DLD1 (cell line): ENCODE data around the gene FOXL2.

ENCODE experiments used
- in situ Hi-C: cut with HindIII; loops from 2 replicates; pipeline ENCODE4 v1.10.0; 2017; ENCODE audit warnings: low sequenced_read_pairs

Gene FOXL2

GRCh38 chr3:138933068-138933668, 13.8 kb downstream of the FOXL2 start:
- in situ Hi-C loops: no loop called here

- in situ Hi-C loops: no loop called here
Measured at GRCh38 chr3:138928727-138929372, 18.1 kb downstream of the FOXL2 start.

DNA sequence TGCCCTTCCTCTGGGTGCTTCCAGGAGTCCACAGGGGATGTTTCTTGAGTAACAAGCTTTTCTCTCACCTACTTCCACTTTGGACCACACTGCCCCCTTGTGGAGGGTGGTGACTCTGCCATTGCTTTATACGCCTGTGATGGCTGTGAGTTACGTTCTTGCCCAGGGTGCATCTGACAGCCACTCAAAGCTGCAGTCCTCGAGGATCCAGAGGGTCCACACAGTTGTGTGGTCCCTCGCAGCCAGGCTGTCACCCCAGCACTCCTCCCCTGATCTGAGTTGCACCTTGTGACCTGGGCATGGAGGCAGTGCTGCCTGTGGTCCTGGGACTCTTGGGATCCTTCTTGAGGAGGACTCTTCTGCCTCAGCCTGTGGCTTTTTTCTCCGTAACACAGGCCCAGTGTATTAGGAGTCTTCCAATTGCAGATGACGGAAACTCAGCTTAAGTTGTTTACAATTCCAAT, 23.4 kb downstream of the FOXL2 start:
- in situ Hi-C loops: loop anchor here (25.0 kb wide), 2 partner anchors 111 to 461 kb away; no protein-coding TSS in a partner anchor

DNA sequence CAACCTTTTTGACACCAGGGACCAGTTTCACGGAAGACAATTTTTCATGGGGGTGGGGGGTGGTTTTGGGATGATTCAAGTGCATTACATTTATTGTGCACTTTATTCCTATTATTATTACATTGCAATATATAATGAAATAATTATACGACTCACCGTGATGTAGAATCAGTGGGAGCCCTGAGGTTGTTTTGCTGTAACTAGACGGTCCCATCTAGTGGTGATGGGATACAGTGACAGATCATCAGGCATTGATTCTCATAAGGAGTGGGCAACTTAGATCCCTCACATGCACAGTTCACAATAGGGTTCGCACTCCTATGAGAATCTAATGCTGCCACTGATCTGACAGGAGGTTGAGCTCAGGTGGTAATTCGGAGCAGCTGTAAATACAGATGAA, 24.5 kb downstream of the FOXL2 start:
- in situ Hi-C loops: loop anchor here (25.0 kb wide), 2 partner anchors 110 to 460 kb away; no protein-coding TSS in a partner anchor

DNA sequence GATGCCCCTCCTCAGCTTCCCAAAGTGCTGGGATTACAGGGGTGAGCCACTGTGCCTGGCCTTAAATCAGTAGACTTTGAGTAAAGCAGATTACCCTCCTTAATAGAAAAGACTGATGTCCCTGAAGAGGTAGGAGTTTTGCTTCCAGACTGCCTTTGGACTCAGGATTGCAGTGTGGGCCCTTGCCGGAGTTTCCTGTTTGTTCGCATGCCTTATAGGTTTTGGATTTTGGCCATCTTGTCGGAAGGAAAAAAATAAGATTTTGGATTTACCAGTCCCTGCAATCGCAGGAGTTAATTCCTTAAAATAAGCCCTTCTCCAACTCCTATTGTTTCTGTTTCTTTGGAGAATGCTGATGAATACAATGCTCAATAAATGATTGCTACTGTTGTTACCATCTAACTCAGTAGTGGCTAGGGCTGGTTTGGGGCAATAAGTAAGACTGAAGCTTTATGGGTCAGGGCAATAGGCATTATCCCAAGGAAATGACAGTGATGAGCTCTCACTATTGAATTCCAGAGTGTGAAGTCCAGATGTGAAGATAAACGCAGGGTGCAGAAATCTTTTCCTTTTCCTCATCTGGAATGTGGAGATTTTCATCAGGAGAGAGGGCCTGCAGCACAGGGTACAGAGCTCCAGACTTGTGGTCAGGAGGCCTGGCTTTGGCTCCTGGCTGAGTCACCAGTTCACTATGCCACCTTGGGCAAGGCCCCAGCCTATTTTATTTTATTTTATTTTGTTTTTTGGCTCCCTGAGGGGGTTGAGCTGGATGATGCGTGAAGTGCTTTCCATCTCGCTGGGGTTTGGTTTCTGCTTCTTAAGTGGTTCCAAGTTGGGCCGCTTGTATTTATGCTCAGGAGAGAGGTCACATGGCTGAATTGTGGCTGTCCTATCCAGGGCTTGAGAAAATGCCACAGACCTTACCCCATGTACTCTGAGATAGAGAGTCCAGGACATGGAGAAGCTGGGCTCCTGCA, 25.3 kb downstream of the FOXL2 start:
- in situ Hi-C loops: loop anchor here (25.0 kb wide), 2 partner anchors 109 to 459 kb away; no protein-coding TSS in a partner anchor

DNA sequence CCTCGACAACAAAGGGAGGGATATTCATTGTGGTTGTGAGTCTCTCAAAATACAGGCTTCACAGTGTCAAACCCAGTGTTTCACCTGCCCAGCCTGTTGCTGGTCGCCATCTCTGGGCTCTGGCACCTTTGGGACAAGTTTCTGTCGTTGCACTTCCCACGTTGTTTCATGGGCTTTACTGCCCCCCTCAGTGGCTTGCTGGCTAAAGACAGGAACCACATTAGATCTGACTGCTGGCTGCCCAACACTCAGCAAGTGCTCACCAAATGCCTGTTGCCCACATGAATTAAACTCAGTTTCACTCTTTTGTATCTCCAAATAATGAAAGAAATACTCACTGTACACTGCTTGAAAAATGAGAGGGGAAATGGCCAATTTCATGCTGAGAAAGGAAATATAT, 27.6 kb downstream of the FOXL2 start:
- in situ Hi-C loops: loop anchor here (25.0 kb wide), 2 partner anchors 107 to 457 kb away; no protein-coding TSS in a partner anchor

DNA sequence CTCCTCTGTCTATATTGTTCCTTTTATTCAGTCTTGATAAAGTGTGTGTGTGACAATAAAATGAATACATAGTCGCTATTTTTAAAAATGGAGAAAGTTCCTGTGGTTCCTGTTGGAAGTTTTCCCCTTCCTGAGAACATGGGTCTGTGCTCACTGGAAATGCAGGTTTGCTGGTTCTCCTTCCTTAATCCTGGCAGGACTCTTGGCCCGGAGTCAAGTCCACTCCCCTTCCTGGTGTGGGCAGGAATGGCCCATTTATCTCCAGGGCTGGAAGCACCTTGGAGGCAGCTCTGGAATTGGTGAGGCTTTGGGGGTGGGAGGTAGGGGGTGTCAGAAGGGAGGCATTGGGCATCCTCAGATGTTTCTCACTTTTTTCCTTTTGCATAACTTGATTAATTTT, 30.1 kb downstream of the FOXL2 start:
- in situ Hi-C loops: loop anchor here (25.0 kb wide), 2 partner anchors 105 to 455 kb away; no protein-coding TSS in a partner anchor

DNA sequence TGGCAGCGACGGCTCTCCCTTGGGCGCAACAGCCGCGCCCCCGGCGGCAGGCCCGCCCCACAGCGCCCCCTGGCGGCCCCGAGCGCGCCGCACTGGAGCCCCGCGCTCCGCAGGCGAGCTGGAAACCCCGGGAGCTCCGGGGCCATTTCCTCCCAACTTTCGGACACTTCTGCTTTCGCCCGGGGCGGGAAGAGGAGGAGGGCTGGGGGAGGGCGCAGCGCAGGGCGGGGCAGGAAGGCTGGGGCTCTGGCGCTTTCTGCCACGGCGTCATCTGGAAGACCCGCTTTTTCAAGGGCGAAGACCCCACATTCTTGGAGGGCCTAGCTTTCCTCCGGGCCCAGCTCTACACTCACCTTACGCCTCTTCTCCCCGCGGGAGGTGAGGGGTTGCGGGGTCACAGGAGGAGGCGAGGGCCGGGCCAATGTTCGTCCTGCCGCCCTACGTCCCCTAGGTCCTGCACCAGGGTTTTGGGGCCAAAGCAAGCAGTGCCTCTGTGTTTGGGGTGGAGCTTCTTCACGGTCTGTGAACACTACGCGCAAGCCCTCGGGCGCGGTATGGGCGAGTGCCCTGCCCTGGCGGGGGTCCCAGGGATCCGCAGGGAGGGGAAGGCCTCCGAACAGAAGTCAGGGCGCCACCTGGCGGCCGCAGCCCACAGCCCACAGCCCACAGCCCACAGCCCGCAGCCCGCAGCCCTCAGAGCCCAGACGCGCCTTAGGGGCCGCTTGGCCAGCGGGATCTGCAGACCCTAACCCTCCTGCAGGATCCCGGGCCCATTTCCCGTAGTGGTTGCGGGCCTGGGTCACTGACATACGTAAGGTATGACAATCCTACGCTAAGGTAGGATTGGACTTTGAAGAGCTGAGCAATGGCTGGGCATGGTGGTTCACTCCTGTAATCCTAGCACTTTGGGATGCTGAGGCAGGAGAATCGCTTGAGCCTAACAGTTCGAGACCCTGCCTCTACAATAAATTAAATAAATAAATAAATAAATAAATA, 31.1 kb downstream of the FOXL2 start:
- in situ Hi-C loops: loop anchor here (25.0 kb wide), 2 partner anchors 104 to 454 kb away; no protein-coding TSS in a partner anchor

DNA sequence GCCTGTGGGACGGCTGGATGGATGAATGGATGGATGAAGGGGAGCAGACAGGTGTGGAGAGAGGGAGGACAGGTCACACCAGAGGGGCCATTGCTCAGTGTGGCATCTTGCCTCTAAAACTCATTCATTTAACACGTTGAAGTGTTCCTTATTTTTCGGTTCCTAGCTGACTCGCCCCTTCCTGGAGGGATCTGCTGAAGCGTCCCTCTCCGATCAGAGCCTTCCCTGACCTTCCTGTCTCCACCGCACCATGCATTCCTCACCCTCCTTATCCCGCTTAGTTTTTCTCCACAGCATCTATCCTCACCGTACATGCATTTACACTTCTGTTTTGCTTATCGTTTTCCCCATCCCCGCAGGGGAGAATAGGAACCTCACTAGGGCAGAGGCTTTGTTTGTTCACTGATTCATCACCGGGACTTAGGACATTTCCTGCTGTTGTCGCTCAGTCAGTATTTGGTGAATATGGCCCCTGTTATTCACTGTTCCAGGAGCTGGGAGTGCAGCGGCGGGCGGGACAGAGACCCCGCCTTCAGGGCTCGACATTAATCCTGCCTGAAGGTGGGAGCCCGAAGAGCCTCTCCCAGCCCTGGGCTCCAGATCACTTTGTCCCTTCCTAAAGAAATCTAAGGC, 32.0 kb downstream of the FOXL2 start:
- in situ Hi-C loops: loop anchor here (25.0 kb wide), 2 partner anchors 103 to 453 kb away; no protein-coding TSS in a partner anchor

- in situ Hi-C loops: loop anchor here (25.0 kb wide), 2 partner anchors 101 to 451 kb away; no protein-coding TSS in a partner anchor
Measured at GRCh38 chr3:138913766-138914165, 33.2 kb downstream of the FOXL2 start.

DNA sequence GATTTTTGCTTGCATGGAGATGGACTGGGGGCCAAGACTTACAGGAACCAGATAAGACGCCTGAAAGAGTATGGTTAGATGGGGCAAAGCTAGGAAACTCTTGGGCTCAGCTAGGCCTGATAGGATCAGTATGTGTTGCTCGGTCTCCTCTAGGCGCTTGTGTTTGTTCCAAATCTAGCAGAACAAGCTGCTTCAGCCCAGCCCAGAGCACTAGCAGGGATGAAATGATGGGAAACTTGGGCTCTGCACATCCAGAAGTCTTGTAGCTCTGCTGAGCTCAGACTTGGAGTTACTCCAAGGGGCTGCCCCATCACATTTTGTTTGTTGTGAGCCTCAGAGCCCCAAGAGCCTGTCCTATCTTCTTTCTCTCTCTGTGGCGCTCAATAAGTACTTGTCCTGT, 34.7 kb downstream of the FOXL2 start:
- in situ Hi-C loops: loop anchor here (25.0 kb wide), 2 partner anchors 100 to 450 kb away; no protein-coding TSS in a partner anchor

DNA sequence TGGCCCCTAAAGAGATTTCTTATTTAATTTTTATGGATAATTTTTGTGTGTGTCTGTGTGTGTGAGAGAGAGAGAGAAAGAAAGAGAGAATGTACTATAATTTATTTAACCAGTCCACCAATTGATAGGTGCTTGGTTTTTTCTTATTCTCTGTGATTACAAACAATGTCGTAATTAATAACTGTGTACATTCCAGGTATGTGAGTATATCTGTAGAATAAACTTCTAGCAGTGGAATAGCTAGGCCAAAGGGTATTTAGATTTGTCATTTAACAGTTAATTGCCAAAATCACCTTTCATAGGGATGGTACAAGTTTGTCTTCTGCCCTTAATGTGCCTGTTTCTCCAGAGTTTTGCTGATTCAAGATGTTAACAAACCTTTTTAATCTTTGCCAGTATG, 35.3 kb downstream of the FOXL2 start:
- in situ Hi-C loops: loop anchor here (25.0 kb wide), 2 partner anchors 99 to 449 kb away; no protein-coding TSS in a partner anchor

GRCh38 chr3:138909904-138910303, 37.0 kb downstream of the FOXL2 start:
- in situ Hi-C loops: loop anchor here (25.0 kb wide), 2 partner anchors 98 to 448 kb away; no protein-coding TSS in a partner anchor

DNA sequence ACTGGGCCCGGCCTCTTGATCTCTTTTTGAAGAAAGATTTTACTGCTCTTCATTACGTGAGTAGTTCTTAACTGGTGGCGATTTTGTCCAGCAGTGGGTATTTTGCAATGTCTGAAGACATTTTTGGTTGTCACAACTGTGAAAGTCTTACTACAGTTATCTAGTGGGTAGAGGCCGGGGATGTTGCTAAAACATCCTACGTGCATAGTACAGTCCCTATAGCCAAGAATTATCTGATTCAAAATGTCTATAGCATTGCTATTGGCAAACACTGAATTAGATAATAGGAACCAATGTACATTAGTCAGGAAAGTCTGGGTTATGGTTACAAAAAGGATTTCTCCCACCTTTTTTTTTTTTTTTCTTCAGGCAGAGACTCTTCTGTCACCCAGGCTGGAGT, 38.1 kb downstream of the FOXL2 start:
- in situ Hi-C loops: loop anchor here (25.0 kb wide), 2 partner anchors 97 to 447 kb away; no protein-coding TSS in a partner anchor

GRCh38 chr3:138907539-138907938, 39.4 kb downstream of the FOXL2 start:
- in situ Hi-C loops: loop anchor here (25.0 kb wide), 2 partner anchors 95 to 445 kb away; no protein-coding TSS in a partner anchor

- in situ Hi-C loops: loop anchor here (25.0 kb wide), 2 partner anchors 90 to 440 kb away; no protein-coding TSS in a partner anchor
Measured at GRCh38 chr3:138902171-138902570, 44.8 kb downstream of the FOXL2 start.

DNA sequence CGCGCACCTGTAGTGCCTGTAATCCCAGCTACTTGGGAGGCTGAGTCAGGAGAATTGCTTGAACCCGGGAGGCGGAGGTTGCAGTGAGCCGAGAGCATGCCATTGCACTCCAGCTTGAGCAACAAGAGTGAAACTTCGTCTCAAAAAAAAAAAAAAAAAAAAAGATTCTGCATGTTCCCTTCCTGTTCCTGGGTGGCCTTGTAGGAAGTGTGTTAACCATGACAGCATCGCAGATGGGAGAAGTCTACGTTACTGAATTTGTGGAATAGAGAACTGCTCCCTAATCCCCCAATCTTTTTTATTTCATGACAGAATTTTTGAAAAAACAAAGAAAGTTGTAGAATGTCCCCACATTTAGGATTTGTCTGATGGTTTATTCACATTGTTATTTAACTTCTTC, 45.4 kb downstream of the FOXL2 start:
- in situ Hi-C loops: loop anchor here (25.0 kb wide), 2 partner anchors 89 to 439 kb away; no protein-coding TSS in a partner anchor

DNA sequence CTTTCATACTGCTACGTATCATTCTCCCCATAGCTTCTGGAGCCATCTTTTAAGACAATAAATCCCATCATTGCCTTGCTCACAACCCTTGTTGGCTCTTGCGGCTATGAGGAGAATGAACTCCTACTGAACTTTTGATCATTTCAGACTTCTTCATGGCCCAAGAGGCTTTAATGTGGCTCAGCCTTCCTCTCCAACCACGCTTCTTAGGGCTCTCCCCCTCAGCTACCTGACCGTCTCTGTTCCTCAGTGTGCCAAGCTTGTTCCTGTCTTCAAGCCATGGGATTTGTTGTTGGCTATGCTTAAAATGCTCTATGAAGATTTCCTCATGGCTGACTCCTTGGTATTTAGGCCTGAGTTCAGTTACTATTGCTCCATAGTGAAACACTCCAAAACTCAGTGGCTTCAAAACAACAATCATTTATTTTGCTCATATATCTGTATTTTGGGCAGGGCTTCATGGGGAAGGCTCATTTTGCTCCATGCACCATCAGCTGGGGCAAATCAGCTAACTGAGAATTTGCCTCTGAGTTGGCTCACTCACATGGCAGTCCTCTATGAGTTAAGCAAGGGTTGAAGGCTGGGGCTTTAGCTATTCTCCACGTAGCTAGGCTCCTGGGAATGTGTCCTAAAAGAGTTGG, 47.5 kb downstream of the FOXL2 start:
- in situ Hi-C loops: no loop called here
